ENCODE results near the gene BLM.

GRCh38 chr15:90844696-90845095 is 127.5 kb downstream of the BLM start:
- TF ChIP-seq RAD21 (conservative IDR thresholded peaks at IDR 0.05 in 1 of 2, IDR thresholded peaks at IDR 0.05 in 1 of 2) (no peak), CTCF (IDR thresholded peaks at IDR 0.05) (no peak), CHD2 (IDR thresholded peaks at IDR 0.05; ENCODE audit: low read length, partially characterized antibody) (no peak)
